NCI-H226 (cell line): Measurements from ENCODE around the gene AUTS2.

Experiments
- DNase-seq: peaks from one replicate; pipeline ENCODE4 v3.0.0-alpha.2; 2015

AUTS2 gene

GRCh38 chr7:70459546-70459945 is 861.3 kb downstream of the AUTS2 start:
- no peak for DNase-seq

- DNase-seq = no peak
Measured at GRCh38 chr7:70460071-70460470, 861.8 kb downstream of the AUTS2 start.

- DNase-seq = no peak
Measured at GRCh38 chr7:70460562-70460961, 862.3 kb downstream of the AUTS2 start.

GRCh38 chr7:70463352-70463938 is 865.2 kb downstream of the AUTS2 start:
- no peak for DNase-seq

GRCh38 chr7:70466725-70467364 is 868.6 kb downstream of the AUTS2 start:
- no peak for DNase-seq

GRCh38 chr7:70470746-70471145 is 872.5 kb downstream of the AUTS2 start:
- no peak for DNase-seq

- no peak for DNase-seq
Measured at GRCh38 chr7:70472601-70473237, 874.4 kb downstream of the AUTS2 start.

GRCh38 chr7:70474639-70475234 is 876.5 kb downstream of the AUTS2 start:
- no peak for DNase-seq

- peak; percentile 93 for DNase-seq
Measured at GRCh38 chr7:70477036-70478010, 879.0 kb downstream of the AUTS2 start.

GRCh38 chr7:70479153-70480021 is 881.1 kb downstream of the AUTS2 start:
- DNase-seq = no peak

GRCh38 chr7:70480927-70481569 is 882.8 kb downstream of the AUTS2 start:
- DNase-seq = no peak

GRCh38 chr7:70481570-70482123 is 883.4 kb downstream of the AUTS2 start:
- DNase-seq = no peak

GRCh38 chr7:70484255-70484654 is 886.0 kb downstream of the AUTS2 start:
- DNase-seq = no peak

GRCh38 chr7:70486977-70487376 is 888.7 kb downstream of the AUTS2 start:
- peak; percentile 34 for DNase-seq

- no peak for DNase-seq
Measured at GRCh38 chr7:70487428-70487827, 889.2 kb downstream of the AUTS2 start.

- DNase-seq = no peak
Measured at GRCh38 chr7:70487886-70488285, 889.6 kb downstream of the AUTS2 start.

- DNase-seq = peak; percentile 26
Measured at GRCh38 chr7:70489813-70490212, 891.5 kb downstream of the AUTS2 start.

- no peak for DNase-seq
Measured at GRCh38 chr7:70492625-70493024, 894.4 kb downstream of the AUTS2 start.

GRCh38 chr7:70494225-70495032 is 896.2 kb downstream of the AUTS2 start:
- peak; percentile 9 for DNase-seq

- DNase-seq = no peak
Measured at GRCh38 chr7:70495033-70495376, 896.7 kb downstream of the AUTS2 start.
